Prostate gland (tissue), 2 donors: Measurements from ENCODE around the gene SMYD3. TPM values are rescaled to one million over a fixed set of nuclear protein-coding genes. Genes with fewer than 3 reads are reported as not detected.
A peak's percentile ranks its signal among the peaks of the same experiment; 100 is the strongest.

Experiments
- DNase-seq: peaks from one replicate; pipeline ENCODE4 v3.0.0-alpha.2; 2019; ENCODE audit warnings: low spot score
- H3K27ac ChIP-seq, 2 donors: fragments of 200-600 bp; sonication (generic); 2 replicates each; pipeline ENCODE4 v1.5.1; 2017 to 2019
- H3K27me3 ChIP-seq: fragments of 200-600 bp; sonication (generic); replicated peaks from 2 replicates; pipeline ENCODE4 v1.5.1; 2019; ENCODE audit not compliant: insufficient read depth
- H3K36me3 ChIP-seq, 2 donors: fragments of 200-600 bp; sonication (generic); 1 replicate in 1 of 2; 2 replicates in 1 of 2; pipeline versions ENCODE4 v1.5.1 to v1.8.1; 2017 to 2019
- H3K4me1 ChIP-seq: fragments of 200-600 bp; sonication (generic); replicated peaks from 2 replicates; pipeline ENCODE4 v1.5.1; 2019
- H3K4me3 ChIP-seq, 2 donors: fragments of 200-600 bp; sonication (generic); 2 replicates each; pipeline ENCODE4 v1.5.1; 2017 to 2019
- H3K9me3 ChIP-seq: fragments of 200-600 bp; sonication (generic); 2 replicates; pipeline ENCODE4 v1.5.1; 2017
- CTCF ChIP-seq, 4 experiments: fragments of 200-600 bp in 2 of 4; fragments of 450-650 bp in 2 of 4; sonication (generic) in 2 of 4; IDR thresholded peaks; 1 replicate in 3 of 4; 2 replicates in 1 of 4; pipeline ENCODE4 v1.5.1; 2016 to 2019; ENCODE audit warnings: antibody characterized with exemption in 4 of 4, mild to moderate bottlenecking in 2 of 4, moderate library complexity in 2 of 4
- POLR2A ChIP-seq: fragments of 450-650 bp; IDR thresholded peaks from one replicate; pipeline ENCODE4 v1.6.1; 2016; ENCODE audit warnings: antibody characterized with exemption, mild to moderate bottlenecking
- POLR2AphosphoS5 ChIP-seq: sonication (generic); formaldehyde crosslinking; IDR thresholded peaks from one replicate; pipeline ENCODE4 v1.6.1; 2017; ENCODE audit warnings: antibody characterized with exemption
- WGBS: methylation state at CpG from one replicate; pipeline ENCODE4 v1.1.5; 2018; 5-methylcytosine and 5-hydroxymethylcytosine counted together
- intact Hi-C: fragments of 100-400 bp; cut with DNase I; formaldehyde crosslinking; loops from one replicate; pipeline ENCODE4 v1.14.2; 2022
- total RNA-seq, 2 donors: library from RNA; depleted of rRNA; stranded (reverse); fragments of >200 nt; gene quantifications; one replicate each; pipeline ENCODE4 v1.1.0, GENCODE V29; 2016

Gene SMYD3
- total RNA-seq, 2 donors from 2014 or later, result 19.8 to 23.9 TPM

GRCh38 chr1:246291127-246291526 lies 216.0 kb downstream of the SMYD3 start:
- no peak for DNase-seq
- Histone ChIP-seq H3K27me3 (no peaks in the 10 kb centered on the region), H3K4me1 (no peaks in the 10 kb centered on the region), H3K9me3 (no peaks in the 10 kb centered on the region), H3K36me3 (no peaks in the 10 kb centered on the region), H3K4me3 (no peak overlapping the region), H3K27ac (no peak overlapping the region)
- TF ChIP-seq POLR2AphosphoS5 (no peak), CTCF (IDR thresholded peaks at IDR 0.05) (no peak), POLR2A (no peak)
- intact Hi-C loops, result no loop called here
- WGBS, result 76% methylated on average over 4 of the region's 4 CpGs

GRCh38 chr1:246283771-246284410 lies 223.2 kb downstream of the SMYD3 start:
- no peak for DNase-seq
- Histone ChIP-seq H3K9me3 (no peaks in the 10 kb centered on the region), H3K27me3 (no peaks in the 10 kb centered on the region), H3K36me3 (no peaks in the 10 kb centered on the region), H3K4me3 (no peak overlapping the region), H3K27ac (no peak overlapping the region), H3K4me1 (no peaks in the 10 kb centered on the region)
- intact Hi-C loops, result loop anchor here (5.0 kb wide), 1 partner anchor 1132 kb away; the partner anchor contains the start of gene KIF26B
- TF ChIP-seq CTCF (IDR thresholded peaks at IDR 0.05), result no peak
- 65% methylated on average over 7 of the region's 7 CpGs for WGBS

- no peak for DNase-seq
- TF ChIP-seq POLR2AphosphoS5 (peak; percentile 44), POLR2A (no peak), CTCF (IDR thresholded peaks at IDR 0.05) (no peak)
- no peak overlapping the region for H3K4me3 ChIP-seq
- H3K9me3 ChIP-seq, result no peaks in the 10 kb centered on the region
- H3K27me3 ChIP-seq, result no peaks in the 10 kb centered on the region
- no peaks in the 10 kb centered on the region for H3K4me1 ChIP-seq
- intact Hi-C loops, result loop anchor here (5.0 kb wide), 1 partner anchor 1129 kb away; the partner anchor contains the start of gene KIF26B
- WGBS, result 52% methylated on average over 1 of the region's 1 CpG
- H3K27ac ChIP-seq, result no peak overlapping the region
- H3K36me3 ChIP-seq, result no peaks in the 10 kb centered on the region
Measured at GRCh38 chr1:246281639-246282038, 225.4 kb downstream of the SMYD3 start.

GRCh38 chr1:246281195-246281594 lies 225.9 kb downstream of the SMYD3 start:
- H3K4me3 ChIP-seq, result no peak overlapping the region
- no peak for TF ChIP-seq POLR2AphosphoS5
- no peak for TF ChIP-seq POLR2A
- TF ChIP-seq CTCF (IDR thresholded peaks at IDR 0.05), result no peak
- DNase-seq, result no peak
- no peaks in the 10 kb centered on the region for H3K27me3 ChIP-seq
- no peaks in the 10 kb centered on the region for H3K4me1 ChIP-seq
- H3K27ac ChIP-seq, result no peak overlapping the region
- intact Hi-C loops, result loop anchor here (5.0 kb wide), 1 partner anchor 1129 kb away; the partner anchor contains the start of gene KIF26B
- H3K9me3 ChIP-seq, result no peaks in the 10 kb centered on the region
- 78% methylated on average over 4 of the region's 4 CpGs for WGBS
- H3K36me3 ChIP-seq, result no peaks in the 10 kb centered on the region

GRCh38 chr1:246280551-246280950 lies 226.5 kb downstream of the SMYD3 start:
- intact Hi-C loops, result loop anchor here (5.0 kb wide), 1 partner anchor 1128 kb away; the partner anchor contains the start of gene KIF26B
- TF ChIP-seq POLR2AphosphoS5 (no peak), POLR2A (no peak), CTCF (IDR thresholded peaks at IDR 0.05) (peak in 1 of 4 experiments; percentile 40)
- Histone ChIP-seq H3K27ac (no peak overlapping the region), H3K9me3 (no peaks in the 10 kb centered on the region), H3K27me3 (no peaks in the 10 kb centered on the region), H3K36me3 (no peaks in the 10 kb centered on the region), H3K4me1 (no peaks in the 10 kb centered on the region), H3K4me3 (no peak overlapping the region)
- WGBS, result 80% methylated on average over 3 of the region's 3 CpGs
- DNase-seq, result no peak
